Cardiac fibroblast (primary cell): ENCODE measurements around the gene MUSK.

ENCODE experiments used
- DNase-seq, 2 donors: peaks; one replicate each; pipeline versions ENCODE4 v3.0.0 to v3.0.0-alpha.2; 2010; ENCODE audit warnings: low read depth in 2 of 2
- H3K4me3 ChIP-seq, 2 donors: replicated peaks in 1 of 2; 1 replicate in 1 of 2; 2 replicates in 1 of 2; pipeline ENCODE4 v1.5.1; 2011; ENCODE audit warnings: low read depth in 2 of 2, low read length in 2 of 2, mild to moderate bottlenecking in 2 of 2, moderate library complexity in 1 of 2
- TF ChIP-seq, protein P1 (sequence below): IDR thresholded peaks from one replicate; pipeline ENCODE4 v1.5.1; 2011; ENCODE audit warnings: low read depth, mild to moderate bottlenecking, low read length, inconsistent platforms

Gene MUSK

DNA sequence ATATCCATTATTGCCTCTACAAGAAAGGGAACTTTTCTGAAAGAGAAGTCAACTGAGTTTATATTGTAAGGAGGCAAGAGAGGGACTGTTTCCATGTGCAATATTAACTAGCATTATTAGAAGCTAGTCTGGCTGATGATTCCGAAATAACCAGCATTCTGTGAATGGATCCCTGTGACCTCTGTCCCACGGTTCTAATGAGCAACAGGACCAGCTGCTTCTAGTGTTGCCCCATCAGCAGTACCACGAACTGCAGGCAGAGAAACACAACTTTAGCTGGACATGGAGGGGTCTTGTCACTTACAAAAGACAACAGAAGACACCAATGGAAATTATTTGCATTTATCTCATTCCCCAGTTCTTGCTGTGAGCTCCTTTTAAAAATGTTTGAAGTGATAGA, 95.4 kb downstream of the MUSK start:
- no peak for DNase-seq
- TF ChIP-seq, protein P1, sequence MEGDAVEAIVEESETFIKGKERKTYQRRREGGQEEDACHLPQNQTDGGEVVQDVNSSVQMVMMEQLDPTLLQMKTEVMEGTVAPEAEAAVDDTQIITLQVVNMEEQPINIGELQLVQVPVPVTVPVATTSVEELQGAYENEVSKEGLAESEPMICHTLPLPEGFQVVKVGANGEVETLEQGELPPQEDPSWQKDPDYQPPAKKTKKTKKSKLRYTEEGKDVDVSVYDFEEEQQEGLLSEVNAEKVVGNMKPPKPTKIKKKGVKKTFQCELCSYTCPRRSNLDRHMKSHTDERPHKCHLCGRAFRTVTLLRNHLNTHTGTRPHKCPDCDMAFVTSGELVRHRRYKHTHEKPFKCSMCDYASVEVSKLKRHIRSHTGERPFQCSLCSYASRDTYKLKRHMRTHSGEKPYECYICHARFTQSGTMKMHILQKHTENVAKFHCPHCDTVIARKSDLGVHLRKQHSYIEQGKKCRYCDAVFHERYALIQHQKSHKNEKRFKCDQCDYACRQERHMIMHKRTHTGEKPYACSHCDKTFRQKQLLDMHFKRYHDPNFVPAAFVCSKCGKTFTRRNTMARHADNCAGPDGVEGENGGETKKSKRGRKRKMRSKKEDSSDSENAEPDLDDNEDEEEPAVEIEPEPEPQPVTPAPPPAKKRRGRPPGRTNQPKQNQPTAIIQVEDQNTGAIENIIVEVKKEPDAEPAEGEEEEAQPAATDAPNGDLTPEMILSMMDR, result no peak
- no peak overlapping the region for H3K4me3 ChIP-seq

DNA sequence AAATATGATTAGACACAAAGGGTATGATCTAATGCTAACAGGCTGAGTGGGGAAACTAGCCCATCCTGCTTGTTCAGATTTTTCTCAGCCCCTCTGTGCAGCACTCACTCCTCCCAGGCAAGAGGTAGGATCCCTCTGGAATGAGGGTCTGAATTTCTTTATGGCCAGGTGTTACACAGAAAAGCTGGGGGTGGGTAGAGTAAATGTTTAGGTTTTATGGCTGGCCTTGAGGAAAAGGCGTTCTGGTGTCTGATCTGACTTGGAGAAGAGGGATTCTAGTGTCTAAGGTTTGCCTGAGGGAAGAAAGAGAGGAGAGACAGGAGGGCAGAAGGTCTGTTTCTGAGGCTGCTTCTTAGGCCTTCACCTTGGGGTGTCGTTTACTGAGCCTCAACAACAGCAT, 97.3 kb downstream of the MUSK start:
- TF ChIP-seq, protein P1, result no peak
- no peak for DNase-seq

DNA sequence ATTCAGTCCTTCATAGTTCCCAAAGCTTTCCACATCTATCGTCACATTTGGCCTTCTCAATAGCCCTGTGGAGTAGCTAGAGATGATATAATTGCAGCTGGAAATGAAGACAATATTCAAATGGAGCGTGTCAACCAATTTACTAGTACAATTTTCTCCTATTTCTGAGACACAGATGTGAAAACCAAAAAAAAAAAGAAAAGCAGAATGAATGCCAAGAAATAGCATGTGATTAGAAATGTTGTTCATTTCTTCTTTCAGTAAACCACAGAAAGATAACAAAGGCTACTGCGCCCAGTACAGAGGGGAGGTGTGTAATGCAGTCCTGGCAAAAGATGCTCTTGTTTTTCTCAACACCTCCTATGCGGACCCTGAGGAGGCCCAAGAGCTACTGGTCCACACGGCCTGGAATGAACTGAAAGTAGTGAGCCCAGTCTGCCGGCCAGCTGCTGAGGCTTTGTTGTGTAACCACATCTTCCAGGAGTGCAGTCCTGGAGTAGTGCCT, 99.0 kb downstream of the MUSK start:
- DNase-seq, result peak; percentile 74 to 97
- H3K4me3 ChIP-seq, result no peak overlapping the region
- TF ChIP-seq, protein P1, result no peak

More for the DNA sequence above, 97.3 kb downstream of the MUSK start:
- H3K4me3 ChIP-seq, result no peak overlapping the region

DNA sequence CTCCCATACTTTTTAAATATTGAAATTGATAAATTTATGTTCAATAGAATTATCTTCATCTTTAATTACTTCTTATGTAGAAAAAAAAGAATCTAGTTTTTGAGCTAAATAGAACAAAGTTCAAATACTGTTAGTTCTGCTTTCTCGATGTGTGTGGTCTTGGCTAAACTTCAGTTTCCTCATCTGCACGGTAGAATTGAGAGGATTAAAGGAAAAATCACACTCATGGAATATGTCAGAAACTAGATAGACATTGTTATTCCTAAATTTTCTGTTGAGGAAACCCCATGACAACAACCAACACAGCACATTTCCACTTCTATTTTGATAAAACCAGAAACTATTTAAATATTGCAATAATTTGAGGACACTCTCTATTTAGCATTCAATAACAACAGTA, 100.3 kb downstream of the MUSK start:
- no peak overlapping the region for H3K4me3 ChIP-seq
- TF ChIP-seq, protein P1, result no peak

DNA sequence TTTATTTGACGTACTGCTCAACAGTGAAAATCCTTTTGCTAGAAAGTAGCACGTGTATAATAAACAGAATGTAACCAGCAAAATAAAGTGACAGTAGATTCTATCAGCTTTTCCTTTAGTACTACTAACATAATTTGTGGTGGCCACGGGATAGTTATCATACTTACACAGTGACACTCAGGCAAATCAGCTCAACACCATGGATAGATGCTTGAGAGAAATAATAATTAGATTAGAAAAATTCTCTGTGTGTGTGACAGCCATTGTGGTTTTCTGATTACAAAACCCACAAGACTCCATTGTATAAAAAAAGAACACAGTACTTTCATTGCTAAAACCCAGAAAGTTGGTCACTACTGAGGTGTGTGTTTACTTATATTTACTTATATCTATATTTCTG, 101.1 kb downstream of the MUSK start:
- peak in 1 of 2 donors; percentile 48 for DNase-seq
- TF ChIP-seq, protein P1, result no peak
- H3K4me3 ChIP-seq, result no peak overlapping the region

More for the DNA sequence above, 100.3 kb downstream of the MUSK start:
- DNase-seq, result no peak

DNA sequence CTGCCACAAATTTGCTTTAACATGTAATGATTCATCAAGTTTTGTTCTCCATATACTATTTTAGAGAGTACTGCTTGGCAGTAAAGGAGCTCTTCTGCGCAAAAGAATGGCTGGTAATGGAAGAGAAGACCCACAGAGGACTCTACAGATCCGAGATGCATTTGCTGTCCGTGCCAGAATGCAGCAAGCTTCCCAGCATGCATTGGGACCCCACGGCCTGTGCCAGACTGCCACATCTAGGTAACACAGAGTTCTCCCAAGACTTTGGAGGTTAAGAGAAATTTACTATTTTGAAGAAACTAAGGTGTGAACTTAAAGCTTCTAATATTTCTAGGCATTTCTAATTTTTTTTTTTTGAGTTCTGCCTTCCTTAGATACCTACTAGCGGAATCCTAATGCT, 107.1 kb downstream of the MUSK start:
- H3K4me3 ChIP-seq, result no peak overlapping the region
- TF ChIP-seq, protein P1, result no peak
- no peak for DNase-seq

DNA sequence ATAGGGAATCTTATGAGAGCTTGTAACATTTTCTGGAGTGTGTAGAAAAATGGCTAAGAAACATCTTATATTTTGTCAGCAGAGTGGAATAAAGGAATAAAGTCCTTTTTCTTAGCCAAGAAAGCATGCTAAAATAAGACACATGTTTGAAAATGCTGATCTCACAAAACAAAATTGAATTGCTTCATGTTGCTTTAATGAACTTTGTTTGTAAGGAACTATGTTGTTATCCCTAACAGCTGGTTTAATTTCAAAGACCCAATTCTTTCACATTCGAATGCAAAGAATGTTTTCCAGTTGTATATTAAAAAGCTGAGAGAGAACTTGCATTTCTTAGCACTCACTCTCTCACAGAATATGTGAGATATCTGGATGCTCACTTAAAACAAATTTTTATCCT, 107.6 kb downstream of the MUSK start:
- peak in 1 of 2 donors; percentile 13 for DNase-seq
- H3K4me3 ChIP-seq, result no peak overlapping the region
- TF ChIP-seq, protein P1, result no peak
